ENCODE measurements around the gene FUT7. TPM values are rescaled to one million over a fixed set of nuclear protein-coding genes. Genes with fewer than 3 reads are reported as not detected.

The FUT7 gene
- total and polyA plus RNA-seq, 2 of the 13 experiments (the other 11 are each of a cell fraction or from before 2014, with no cell fraction given): 0.05 TPM; not detected in 1

- peak; percentile 70; the same call in 1 of the 2 replicates for TF ChIP-seq ARID4A (CRISPR knock-in tag; IDR thresholded peaks at IDR 0.05; ENCODE audit: borderline replicate concordance)
- peak; percentile 36; the same call in 1 of the 2 replicates for TF ChIP-seq ZNF614 (CRISPR knock-in tag; IDR thresholded peaks at IDR 0.05; ENCODE audit: borderline replicate concordance)
- no peak for TF ChIP-seq FOXK1 (CRISPR knock-in tag; IDR thresholded peaks at IDR 0.05; ENCODE audit: borderline replicate concordance, low read depth)
- TF ChIP-seq ZNF224 (CRISPR knock-in tag; IDR thresholded peaks at IDR 0.05): no peak
- TF ChIP-seq ZNF703 (CRISPR knock-in tag; IDR thresholded peaks at IDR 0.05; ENCODE audit: borderline replicate concordance): no peak
- no peak for TF ChIP-seq CHD2 (IDR thresholded peaks at IDR 0.05; ENCODE audit: low read depth, low read length)
- no peak for TF ChIP-seq MAFG (CRISPR knock-in tag; IDR thresholded peaks at IDR 0.05)
- TF ChIP-seq MTF1 (CRISPR knock-in tag; IDR thresholded peaks at IDR 0.05): no peak
- TF ChIP-seq ZNF354B (CRISPR knock-in tag; IDR thresholded peaks at IDR 0.05): no peak
- TF ChIP-seq, protein P1, sequence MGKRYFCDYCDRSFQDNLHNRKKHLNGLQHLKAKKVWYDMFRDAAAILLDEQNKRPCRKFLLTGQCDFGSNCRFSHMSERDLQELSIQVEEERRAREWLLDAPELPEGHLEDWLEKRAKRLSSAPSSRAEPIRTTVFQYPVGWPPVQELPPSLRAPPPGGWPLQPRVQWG (CRISPR knock-in tag; IDR thresholded peaks at IDR 0.05; ENCODE audit: borderline replicate concordance, low read depth): no peak
- no peak for TF ChIP-seq TBX3 (IDR thresholded peaks at IDR 0.05; ENCODE audit: borderline replicate concordance)
- peak; percentile 89 for TF ChIP-seq ZSCAN25 (CRISPR knock-in tag; IDR thresholded peaks at IDR 0.05)
- no peak for TF ChIP-seq ZNF792 (CRISPR knock-in tag; IDR thresholded peaks at IDR 0.05)
- TF ChIP-seq, protein P2, sequence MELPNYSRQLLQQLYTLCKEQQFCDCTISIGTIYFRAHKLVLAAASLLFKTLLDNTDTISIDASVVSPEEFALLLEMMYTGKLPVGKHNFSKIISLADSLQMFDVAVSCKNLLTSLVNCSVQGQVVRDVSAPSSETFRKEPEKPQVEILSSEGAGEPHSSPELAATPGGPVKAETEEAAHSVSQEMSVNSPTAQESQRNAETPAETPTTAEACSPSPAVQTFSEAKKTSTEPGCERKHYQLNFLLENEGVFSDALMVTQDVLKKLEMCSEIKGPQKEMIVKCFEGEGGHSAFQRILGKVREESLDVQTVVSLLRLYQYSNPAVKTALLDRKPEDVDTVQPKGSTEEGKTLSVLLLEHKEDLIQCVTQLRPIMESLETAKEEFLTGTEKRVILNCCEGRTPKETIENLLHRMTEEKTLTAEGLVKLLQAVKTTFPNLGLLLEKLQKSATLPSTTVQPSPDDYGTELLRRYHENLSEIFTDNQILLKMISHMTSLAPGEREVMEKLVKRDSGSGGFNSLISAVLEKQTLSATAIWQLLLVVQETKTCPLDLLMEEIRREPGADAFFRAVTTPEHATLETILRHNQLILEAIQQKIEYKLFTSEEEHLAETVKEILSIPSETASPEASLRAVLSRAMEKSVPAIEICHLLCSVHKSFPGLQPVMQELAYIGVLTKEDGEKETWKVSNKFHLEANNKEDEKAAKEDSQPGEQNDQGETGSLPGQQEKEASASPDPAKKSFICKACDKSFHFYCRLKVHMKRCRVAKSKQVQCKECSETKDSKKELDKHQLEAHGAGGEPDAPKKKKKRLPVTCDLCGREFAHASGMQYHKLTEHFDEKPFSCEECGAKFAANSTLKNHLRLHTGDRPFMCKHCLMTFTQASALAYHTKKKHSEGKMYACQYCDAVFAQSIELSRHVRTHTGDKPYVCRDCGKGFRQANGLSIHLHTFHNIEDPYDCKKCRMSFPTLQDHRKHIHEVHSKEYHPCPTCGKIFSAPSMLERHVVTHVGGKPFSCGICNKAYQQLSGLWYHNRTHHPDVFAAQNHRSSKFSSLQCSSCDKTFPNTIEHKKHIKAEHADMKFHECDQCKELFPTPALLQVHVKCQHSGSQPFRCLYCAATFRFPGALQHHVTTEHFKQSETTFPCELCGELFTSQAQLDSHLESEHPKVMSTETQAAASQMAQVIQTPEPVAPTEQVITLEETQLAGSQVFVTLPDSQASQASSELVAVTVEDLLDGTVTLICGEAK (IDR thresholded peaks at IDR 0.05): no peak
- TF ChIP-seq, protein P2 (CRISPR knock-in tag; IDR thresholded peaks at IDR 0.05): peak; percentile 32; the same call in 1 of the 2 replicates
Observed at GRCh38 chr9:137055385-137056364, 23.8 kb upstream of the FUT7 start (continued).
